Measurements from ENCODE around the gene KCNQ2.

Gene KCNQ2

DNA sequence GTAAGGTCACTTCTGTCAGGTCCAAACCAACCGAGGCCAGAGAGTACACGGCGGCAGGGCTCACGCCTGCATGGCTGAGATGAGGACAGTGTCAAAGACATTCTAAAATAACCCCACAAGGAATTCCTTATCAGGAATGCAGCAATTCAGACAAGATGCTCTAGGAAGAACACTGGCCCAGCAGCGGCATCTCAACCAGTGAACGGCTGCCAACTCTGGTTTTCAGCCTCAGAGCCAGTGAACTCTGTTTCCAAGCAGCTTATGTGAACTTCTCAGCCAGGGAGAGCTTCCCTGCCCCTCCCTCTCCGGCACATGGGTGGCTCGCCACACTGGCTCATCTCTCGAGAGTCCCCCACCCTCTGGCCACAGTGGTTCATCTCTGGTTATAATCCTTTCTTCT is 36.9 kb downstream of the KCNQ2 start:
- FAIRE-seq (peak; percentile 55), DNase-seq (ENCODE audit: low spot score) (no peak)

DNA sequence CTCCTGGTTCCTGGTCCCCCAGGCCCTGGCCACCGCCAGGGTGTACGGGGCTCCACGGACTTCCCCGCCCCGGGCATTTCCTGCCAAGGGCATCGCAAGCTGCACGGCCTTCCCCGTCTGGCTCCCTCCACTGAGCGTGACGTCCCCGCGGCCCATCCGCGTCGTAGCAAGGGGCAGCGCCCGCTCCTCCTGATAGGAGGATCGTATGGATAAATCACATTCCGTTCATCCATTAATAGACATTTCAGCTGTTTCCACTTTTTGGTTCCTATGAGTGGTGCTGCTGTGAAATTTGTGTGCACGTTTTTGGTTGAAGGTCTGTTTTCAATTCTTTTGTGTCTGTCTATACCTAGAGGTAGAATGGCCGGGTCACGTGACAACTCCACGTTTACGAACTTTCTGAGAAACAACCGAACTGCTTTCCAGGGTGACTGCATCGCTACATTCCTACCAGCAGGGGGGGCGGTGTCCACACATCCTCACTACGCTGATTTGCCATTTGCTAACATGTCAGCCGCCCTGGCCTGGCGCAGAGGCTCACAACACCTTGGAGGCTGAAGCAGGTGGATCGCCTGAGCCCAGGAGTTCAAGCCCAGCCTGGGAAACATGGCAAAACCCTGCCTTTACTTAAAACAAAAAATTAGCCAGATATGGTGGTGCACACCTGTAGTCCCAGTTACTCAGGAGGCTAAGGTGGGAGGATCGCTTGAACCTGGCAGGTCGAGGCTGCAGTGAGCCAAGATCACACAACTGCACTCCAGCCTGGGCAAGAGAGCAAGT is 37.7 kb downstream of the KCNQ2 start:
- DNase-seq (ENCODE audit: low spot score) (peak; percentile 91), FAIRE-seq (peak; percentile 99)

DNA sequence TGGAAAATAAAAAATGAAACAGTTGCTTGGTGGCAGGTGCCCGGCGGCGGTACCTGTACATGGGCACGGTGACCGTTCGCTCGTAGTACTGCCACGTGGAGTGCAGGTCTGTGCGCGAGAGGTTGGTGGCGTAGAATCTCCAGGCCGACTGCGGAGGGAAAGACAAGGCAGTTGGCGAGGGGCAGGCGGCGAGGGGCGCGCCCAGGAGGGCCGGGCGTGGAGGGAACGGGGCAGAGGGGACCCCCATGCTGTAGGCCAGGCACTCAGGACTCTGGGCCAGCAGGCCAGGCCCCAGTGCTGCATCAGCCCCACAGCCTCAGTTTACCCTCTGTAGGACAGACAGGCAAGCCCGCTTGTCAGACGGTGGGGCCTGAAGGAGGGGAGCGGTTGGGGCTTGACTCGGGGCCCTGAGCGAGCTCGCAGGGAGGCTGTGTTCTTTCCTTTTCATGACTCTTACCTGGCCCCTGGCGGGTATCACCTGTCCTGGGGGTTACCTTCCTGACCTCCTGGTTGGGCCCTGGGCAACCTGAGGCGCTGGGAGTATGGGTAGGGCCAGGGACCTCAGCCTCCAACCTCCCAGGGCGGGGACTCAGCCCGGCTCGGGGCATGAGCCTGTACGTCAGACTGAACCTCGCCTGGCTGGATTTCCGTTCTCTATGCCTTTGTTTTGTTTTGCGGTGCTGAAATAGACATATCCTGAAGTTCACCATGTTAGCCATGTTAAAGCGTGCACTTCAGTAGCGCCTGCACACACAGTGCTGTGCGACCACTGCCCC is 38.5 kb downstream of the KCNQ2 start:
- FAIRE-seq = no peak
- DNase-seq (ENCODE audit: low spot score) = no peak

DNA sequence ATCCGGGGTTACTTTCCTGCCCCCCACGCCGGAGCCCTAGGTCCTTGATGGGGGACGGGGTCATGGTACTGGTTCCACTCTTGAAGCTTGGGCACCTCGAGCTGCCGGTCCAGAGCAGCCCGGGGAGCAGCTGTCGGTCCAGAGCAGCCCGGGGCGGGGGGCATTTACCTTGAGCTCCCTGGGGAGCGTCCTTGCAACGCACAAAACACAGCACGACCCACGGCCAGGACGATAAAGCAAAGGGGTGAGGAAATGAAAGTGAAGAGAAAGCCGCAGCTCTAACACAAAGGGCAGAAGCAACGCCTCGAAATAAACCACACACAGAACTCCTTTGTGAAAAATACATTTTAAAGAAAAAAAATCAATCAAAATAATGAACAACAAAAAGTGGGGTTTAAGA is 39.1 kb downstream of the KCNQ2 start:
- FAIRE-seq = no peak
- no peak for DNase-seq (ENCODE audit: low spot score)

DNA sequence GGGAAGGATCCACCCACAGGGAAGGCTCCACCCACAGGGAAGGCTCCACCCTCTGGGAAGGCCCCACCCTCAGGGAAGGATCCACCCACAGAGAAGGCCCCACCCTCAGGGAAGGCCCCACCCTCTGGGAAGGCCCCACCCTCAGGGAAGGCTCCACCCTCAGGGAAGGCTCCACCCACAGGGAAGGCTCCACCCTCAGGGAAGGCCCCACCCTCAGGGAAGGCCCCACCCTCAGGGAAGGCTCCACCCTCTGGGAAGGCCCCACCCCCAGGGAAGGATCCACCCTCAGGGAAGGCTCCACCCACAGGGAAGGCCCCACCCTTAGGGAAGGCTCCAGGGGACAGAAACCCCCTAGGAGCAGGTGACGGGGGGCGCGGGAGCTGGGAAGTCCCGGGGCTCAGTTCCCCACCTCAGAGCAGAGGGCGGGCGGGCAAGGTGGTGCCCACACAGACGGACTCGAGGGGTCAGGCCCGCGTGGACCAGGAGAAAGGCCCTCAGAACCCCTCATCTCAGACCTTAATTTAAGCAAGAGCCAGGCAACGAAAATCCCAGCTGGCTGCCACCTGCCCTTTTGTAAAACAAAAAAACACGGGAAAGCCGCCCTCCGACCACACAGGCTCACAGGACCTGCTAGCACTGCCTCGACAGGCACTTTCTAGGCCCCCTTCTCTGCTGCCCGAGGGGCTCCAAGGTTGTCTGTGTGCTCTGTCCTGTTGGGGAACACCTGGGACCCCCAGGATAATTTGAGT is 39.7 kb downstream of the KCNQ2 start:
- peak; percentile 32 for FAIRE-seq
- DNase-seq (ENCODE audit: low spot score) = no peak

DNA sequence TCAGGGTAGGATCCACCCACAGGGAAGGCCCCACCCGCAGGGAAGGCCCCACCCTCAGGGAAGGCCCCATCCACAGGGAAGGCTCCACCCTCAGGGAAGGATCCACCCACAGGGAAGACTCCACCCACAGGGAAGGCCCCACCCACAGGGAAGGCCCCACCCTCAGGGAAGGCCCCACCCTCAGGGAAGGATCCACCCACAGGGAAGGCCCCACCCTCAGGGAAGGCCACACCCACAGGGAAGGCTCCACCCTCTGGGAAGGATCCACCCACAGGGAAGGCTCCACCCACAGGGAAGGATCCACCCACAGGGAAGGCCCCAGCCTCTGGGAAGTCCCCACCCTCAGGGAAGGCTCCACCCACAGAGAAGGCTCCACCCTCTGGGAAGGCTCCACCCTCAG is 40.5 kb downstream of the KCNQ2 start:
- DNase-seq (ENCODE audit: low spot score) (no peak), FAIRE-seq (no peak)

DNA sequence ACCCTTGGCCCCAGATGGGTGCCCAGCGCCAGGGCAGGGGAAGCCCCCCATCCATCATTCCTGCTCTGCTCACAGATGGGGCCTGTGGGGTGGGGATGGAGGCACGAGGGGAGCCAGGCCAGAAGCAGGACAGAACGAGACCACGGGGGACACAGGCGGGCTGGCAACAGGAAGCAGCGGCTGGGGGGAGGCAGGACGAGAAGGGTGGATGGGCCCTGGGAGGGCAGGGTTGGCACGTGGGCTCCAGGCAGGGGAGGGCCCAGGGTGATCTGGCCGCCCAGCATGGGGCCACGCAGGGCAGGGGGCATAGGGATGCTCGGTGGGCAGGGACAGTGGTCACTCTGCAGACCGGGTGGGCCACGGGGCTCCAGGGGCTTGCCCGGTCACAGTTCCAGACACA is 41.6 kb downstream of the KCNQ2 start:
- no peak for DNase-seq (ENCODE audit: low spot score)
- no peak for FAIRE-seq

DNA sequence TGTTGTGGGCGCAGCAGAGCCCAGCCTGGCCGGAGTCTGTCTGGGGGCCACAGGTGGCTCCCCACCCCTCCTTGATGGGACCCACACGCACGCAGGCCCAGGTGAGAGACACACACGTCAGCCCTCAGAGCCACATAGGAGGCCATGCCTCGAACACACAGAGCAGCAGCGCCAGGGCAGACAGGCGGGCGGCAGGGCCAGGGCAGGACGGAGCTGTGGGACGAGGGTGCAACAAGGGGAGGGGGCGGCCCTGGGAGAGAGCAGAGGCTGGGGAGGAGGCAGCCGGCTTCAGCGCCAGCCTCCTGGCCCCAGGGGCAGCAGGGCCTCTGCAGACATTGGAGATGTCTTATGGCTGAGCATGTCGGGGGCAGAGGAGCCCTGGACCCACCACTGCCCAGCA is 42.5 kb downstream of the KCNQ2 start:
- DNase-seq (ENCODE audit: low spot score) = no peak
- FAIRE-seq = no peak

DNA sequence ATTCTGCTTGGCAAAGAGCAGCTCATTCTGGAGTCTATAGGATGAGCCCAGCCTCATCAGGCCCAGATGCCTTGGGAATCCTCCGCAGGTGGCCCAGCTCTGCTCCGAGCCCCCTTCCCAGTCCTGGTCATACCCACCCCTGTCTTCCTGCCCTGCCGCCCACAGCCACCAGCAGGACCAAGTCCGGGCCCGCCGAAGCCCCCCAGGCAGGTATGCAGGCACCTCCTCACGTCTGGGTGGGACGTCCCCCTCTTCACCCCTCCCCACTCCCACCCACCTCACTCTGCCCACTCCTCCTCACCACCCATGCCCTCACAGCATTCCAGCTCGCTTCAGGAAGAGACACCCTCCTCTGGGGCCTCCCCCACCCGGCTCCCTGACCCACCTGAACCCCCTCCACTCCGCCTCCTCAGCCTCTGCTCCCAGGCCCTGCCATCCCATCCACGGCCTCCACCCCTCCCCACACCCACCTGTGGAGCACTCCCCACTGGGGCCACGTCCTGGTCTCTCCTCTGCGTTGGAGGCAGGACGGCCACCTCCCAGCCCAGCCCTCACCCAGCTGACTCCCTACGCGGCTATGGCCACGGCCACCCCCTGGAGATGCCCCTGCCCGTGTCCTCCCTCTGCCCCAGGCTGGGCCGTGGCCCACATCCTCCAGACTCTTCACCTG is 43.4 kb downstream of the KCNQ2 start:
- FAIRE-seq = no peak
- DNase-seq (ENCODE audit: low spot score) = no peak

DNA sequence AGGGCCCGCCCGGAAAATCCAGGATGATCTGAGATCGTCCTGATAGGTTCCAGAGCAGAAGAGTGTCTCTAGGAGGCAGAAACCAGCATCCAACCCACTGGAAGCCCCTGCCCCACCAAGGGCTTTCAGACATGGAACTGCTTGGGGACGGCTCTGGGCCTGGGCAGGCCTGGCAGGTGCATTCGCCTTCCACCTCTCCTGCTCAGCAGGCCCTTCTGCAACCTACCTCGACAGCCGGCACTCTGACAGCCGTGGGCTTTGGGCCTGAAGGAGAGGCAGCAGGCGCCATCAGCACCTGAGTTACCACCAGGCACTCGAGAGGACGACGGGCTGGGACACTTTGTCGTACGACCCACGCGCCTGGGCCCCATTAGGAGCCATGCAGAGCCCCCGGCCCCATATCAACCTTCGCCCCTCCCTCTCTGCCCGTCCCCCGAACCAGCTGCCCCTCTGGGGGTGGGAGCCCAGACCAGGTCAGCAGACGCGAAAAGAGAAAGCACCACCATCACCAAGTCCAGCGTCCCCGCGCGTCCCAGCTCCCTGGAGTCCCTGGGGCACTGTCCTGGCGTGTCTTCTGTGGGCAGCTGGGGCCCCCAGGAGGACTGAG is 44.6 kb downstream of the KCNQ2 start:
- DNase-seq (ENCODE audit: low spot score) (no peak), FAIRE-seq (no peak)

DNA sequence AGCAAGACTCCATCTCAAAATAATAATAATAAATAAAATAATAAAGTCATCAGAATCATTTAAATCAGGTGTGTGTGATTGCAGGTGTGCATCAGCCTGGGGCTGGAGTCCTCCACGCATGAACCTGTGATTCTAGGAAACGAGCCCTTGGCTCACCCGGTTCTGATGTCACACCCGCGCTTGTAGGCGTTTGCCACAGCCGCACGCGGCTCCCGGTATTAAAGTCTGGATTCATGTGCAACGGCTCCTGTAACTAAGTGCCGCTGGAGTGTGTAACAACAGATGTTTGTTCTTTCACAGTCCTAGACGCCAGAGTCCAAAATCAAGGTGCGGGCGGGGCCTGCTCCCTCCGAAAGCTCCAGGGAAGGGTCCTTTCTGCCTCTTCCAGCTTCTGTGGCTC is 45.2 kb downstream of the KCNQ2 start:
- DNase-seq (ENCODE audit: low spot score) (no peak), FAIRE-seq (no peak)

DNA sequence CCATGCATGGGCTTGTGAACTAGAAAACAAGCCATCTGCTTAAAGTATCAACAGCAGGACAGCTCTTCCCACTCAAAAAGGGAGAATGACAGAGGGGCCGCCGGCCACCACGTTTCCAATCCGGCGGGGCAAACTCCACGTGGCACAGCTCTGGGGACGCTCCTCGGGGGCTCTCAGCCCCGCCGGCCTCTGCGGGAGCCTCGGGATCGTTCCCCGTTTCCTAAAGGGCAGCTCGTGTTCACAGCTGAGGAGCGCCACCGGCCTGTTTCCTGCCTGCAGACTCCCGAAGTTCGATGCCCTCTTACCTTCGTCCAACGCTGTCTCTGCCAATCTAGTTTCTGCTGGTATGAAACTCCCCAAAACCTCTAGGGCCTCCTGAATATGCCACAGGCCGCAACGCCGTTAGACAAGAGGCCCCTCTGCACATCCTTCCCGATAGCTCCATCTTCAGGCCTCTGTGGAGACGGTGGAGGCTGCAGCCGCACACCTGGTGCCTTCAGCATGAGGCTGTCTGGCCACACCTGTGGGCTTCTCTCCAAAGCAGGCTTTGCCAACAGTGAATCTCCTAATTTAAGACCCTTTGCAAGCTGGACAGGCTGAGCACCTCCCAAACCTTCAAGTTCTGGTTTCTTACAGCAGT is 46.5 kb downstream of the KCNQ2 start:
- no peak for FAIRE-seq
- DNase-seq (ENCODE audit: low spot score) = no peak

DNA sequence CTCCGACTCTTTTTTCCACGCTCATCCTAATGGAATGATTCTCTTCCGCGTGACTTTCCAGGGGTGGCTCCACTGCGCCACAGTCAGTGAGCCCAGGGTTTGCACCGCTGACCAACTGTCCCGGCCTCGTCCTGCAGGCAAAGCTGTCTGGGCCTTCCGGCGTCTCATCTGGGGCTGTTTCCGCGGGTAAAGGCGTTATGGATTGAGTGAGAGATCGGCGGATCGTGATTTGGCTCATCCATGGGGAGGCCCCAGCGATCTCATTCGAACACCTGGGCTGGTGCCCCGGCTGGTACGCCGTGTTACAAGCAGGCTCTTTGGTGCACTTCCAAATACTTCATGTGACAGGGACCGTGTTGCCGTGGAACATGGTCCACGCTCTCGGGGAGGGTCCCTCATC is 47.8 kb downstream of the KCNQ2 start:
- FAIRE-seq (peak; percentile 20), DNase-seq (ENCODE audit: low spot score) (no peak)

DNA sequence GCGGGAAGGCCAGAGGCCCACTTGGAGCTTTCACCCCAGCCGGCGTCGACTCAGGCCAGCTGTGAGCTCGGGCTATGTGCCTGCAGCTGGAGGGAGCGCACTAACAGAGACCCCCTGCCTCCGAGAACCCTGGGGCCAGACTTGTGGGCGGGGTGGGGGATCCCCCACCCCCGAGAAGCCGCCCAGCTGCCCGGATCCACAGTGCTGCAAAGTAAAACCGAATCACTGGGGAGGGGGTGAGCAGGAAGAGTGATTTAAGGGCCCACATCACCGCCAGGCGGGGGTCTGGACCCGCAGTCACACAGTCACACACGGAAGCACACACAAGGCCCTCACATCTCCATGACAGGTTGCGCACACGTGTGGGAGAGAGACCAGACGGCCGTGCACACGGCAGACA is 48.7 kb downstream of the KCNQ2 start:
- no peak for DNase-seq (ENCODE audit: low spot score)
- no peak for FAIRE-seq

DNA sequence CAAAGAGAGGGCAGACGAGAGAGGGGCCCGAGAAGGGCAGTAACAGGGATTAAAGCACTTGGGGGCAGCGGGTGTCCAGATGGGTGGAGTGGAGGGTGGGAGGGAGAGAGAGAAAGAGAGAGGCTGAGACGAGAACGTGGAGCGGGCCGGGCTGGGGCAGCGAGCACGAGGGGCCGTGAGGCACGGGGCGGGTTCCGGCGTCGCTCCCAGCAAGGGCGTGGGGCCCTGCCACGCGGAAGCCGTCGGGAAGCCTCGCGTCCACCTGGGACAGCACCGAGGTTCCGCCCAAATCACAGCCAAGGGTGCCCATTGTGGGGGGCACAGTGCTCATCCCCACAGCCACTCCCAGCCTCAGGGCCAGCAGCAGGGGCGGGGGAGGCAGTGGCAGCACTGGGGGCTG is 49.8 kb downstream of the KCNQ2 start:
- DNase-seq (ENCODE audit: low spot score) (no peak), FAIRE-seq (no peak)

DNA sequence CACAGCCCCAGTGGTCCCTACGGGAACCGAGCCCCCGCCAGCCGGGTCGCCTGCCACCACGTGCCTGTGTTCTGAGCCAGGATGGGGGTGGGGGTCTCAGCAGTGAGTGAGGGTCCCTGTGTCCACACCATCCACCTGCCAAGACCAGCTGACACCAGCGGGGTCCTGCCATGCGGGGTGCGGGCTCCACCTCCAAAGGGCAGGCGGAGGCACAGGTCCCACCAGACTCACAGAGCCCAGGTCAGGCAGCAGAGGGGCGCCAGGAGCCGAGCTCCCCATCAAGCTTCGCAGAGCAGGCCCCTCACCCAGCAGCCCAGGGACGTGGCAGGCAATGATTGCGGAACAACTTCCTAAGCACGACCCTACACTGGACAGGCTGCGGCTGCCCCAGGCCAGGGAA is 50.5 kb downstream of the KCNQ2 start:
- no peak for DNase-seq (ENCODE audit: low spot score)
- no peak for FAIRE-seq

DNA sequence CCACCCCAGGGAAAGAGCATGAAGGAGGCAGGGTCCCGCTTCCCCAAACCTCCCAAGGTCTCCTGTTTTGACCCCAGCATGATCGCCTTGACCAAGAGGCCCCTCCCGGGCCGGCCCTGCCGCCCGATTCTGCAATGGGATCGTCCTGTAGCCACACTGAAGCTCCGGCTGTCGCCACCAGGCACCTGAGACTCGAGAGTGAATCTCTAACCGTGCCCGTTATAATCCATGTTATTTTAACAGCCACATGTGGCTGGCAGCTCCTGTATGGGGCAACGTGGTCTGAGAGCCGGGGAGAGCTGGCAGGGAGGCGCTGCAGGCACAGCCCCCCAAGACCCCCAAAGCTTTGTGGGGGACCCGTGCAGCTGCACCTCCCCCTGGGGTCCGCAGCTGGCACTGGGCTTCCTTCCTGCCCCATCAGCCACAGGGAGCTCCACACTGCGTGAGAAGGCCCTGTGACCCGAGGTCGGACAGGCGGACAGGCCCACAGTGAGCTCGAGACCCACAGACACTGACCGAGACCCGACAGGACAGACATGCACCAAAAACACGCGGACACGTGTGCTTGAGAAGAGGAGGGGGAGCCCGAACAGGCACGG is 51.3 kb downstream of the KCNQ2 start:
- DNase-seq (ENCODE audit: low spot score) (no peak), FAIRE-seq (no peak)

DNA sequence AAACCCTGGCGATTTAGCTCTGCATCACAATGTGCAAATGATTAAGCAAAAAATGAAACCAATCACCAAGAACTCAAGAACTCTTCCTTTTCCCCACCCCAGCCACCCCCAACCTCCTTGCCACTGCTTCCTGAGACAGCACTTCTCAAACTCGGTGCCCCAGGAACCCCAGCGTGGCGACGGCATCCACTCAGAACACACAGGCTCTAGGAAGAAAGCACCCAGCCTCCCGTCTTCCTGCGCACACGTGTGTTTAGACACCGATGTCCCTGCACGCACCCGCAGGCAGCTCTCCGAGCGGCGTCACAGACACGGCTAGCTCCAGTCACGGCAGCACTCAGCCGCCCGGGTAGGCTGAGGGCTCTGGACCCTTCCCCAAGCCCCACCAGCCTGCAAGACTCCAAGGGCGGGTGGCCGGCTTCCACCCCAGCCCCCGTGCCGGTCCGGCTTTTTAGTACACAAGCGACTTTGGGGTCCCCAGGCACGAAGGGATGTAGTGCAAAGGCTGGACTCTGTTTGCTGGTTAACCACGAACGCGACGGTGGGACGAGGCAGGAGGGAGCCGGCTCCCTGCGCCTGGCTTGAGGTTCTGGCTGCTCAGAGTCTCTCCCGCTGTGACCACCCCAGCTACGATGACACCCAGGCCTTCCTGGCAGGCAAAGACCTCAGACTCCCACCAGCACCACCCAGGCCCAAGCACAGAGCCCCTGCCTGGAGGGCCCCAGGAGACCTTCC is 51.9 kb downstream of the KCNQ2 start:
- no peak for FAIRE-seq
- DNase-seq (ENCODE audit: low spot score) = no peak

DNA sequence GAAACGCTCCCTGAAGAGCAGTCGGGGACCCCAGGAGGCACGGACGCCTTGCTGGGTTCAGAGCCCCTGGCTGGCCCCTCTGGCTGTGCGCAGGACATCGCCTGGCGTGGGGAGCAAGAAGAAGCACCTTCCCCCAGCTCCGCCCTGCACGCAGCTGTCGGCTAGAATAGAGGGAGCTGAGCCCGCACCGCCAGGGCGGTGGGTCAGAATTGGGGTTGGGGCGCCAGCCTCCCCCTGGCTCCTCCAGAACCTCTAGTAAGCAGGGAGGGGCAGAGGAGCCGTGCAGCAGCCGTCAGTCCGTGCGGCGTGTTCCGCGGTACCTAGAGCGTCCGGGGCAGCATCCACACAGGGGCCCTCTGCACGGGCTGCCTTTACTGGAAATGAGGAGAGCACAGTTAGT is 53.2 kb downstream of the KCNQ2 start:
- FAIRE-seq (no peak), DNase-seq (ENCODE audit: low spot score) (no peak)

DNA sequence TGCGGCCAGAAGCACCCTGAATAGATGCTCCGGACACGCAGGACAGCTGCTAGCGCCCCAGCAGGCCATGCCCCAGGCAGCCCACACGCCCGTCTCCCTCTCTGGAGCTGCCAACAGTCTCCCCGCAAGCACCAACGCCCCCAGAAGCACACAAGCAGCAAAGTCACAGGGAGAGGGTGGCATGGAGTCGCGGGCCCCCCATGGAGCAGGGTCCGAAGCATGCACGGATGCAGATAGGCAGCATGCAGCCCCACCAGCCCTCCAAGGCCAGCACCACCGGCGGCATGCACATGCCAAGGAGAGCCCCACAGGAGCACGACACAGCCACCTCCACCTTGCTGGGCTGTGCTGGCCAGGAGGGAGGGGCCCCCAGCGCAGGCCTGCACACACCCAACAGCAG is 53.8 kb downstream of the KCNQ2 start:
- FAIRE-seq (no peak), DNase-seq (ENCODE audit: low spot score) (no peak)

Measured in urothelium cell line (cell line).